ENCODE data around the gene FOXO1.
A peak's percentile ranks its signal among the peaks of the same experiment; 100 is the strongest.

FOXO1 gene

GRCh38 chr13:40617801-40618356, 48.6 kb downstream of the FOXO1 start:
- no peak for DNase-seq (ENCODE audit: low spot score)
- no peak for TF ChIP-seq CTCF (IDR thresholded peaks at IDR 0.05)
- Histone ChIP-seq H3K27ac (no peak overlapping the region), H3K4me3 (no peak overlapping the region)

DNA sequence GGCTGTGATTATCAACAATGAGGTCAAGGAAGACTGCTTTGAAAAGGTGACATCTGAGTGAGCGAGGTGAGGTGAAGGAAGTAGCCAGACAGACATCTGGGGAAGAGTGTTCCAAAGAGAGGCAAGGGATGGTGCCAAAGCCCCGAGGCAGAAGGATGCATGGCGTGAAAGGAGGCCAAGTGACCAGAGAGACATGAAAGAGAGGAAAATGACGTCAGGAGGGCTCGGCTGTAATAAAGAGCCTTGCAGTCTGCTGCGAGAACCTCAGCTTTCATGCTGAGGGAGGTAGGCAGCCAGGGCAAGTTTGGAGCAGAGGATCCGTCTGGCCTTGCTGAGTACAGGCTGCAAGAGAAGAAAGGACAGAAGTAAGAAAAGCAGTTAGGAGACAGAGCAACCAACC, 50.8 kb downstream of the FOXO1 start:
- Histone ChIP-seq H3K27ac (no peak overlapping the region), H3K4me3 (no peak overlapping the region)
- no peak for DNase-seq (ENCODE audit: low spot score)
- TF ChIP-seq CTCF (IDR thresholded peaks at IDR 0.05), result no peak

- no peak for DNase-seq (ENCODE audit: low spot score)
- Histone ChIP-seq H3K4me3 (no peak overlapping the region), H3K27ac (peak overlapping the region; percentile 6 to 19)
- no peak for TF ChIP-seq CTCF (IDR thresholded peaks at IDR 0.05)
Observed at GRCh38 chr13:40613914-40614313, 52.5 kb downstream of the FOXO1 start.

DNA sequence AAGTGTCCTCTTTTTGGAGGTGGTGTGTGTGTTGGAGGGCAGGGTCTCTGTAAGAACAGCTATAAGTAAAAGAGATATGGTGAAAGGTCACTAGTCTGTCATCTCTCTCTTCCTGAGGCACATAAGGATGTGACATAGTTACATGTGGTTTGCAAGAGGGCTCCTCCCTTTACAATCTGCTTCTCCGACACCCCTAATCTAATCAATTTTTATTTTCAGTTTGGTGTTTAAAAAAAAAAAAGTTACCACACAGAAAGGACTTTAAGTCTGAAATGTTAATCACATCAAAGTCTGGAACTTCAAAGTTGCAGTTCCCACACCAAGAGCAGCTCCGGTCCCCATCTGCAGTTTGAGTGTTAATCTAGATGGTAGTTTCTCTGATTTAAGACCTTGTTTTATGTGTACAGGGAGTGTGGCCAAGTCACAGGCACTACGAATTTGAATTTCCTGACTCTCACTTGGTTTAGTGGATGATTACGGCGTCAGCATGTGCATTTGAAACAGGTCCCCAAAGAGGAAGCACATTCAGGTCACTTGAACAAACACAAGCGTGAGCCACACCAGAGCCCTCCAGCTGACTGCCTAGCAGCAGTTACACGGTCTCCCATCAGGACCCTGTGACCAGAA, 53.1 kb downstream of the FOXO1 start:
- TF ChIP-seq CTCF (IDR thresholded peaks at IDR 0.05), result no peak
- no peak for DNase-seq (ENCODE audit: low spot score)
- Histone ChIP-seq H3K27ac (peak overlapping the region; percentile 6 to 19), H3K4me3 (no peak overlapping the region)

DNA sequence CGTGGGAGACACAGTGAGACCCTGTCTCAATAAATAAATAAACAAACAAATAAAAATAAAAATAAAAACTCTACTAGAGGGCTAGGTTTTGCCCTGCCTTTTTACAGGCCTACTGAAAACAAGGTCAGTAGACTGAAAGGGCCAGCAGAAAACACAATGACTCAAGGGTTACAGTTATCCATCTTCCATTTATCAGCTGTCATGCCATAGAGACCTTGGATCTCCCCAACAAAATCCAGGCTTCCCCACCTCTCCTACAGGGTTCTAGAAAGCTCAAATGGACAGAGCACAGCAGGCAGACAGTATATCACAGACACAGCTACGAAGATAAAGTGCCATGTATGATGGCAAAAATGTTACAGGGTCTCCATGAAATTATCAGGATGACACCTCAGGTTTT, 54.4 kb downstream of the FOXO1 start:
- Histone ChIP-seq H3K27ac (no peak overlapping the region), H3K4me3 (no peak overlapping the region)
- no peak for DNase-seq (ENCODE audit: low spot score)
- no peak for TF ChIP-seq CTCF (IDR thresholded peaks at IDR 0.05)

DNA sequence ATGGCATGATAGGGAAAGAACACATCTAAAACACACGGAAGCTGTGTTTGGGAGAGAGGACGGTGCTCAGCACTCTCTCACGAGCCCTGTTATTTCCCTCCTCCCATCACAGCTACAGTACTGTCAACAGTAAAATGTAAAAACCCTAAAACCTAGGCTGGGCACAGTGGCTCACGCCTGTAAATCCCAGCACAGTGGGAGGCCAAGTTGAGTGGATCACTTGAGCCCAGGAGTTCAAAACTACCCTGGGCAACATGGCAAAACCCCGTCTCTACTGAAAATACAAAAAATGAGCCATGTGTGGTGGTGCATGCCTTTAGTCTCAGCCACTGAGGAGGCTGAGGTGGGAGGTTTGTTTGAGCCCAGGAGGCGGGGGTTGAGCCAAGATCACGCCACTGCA, 54.8 kb downstream of the FOXO1 start:
- H3K27ac ChIP-seq, result no peak overlapping the region
- TF ChIP-seq CTCF (IDR thresholded peaks at IDR 0.05), result no peak
- no peak overlapping the region for H3K4me3 ChIP-seq
- no peak for DNase-seq (ENCODE audit: low spot score)

DNA sequence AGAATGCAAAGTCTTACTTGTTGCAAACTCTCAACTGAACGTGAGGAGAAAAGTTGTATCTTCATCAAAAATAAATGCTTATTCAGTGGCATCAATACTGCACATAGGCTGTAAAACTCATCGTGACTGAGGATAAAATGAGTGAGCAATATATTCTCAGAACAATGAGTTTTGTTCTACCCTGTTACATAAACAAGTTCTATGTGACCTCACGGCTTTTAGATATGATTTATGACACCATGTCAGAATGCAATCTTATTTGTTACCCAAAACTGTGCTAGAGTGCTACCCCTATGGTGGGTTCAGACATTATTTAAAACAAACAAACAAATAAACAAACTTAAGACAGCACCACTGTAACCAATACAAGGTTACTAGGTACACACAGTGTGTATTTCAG, 55.4 kb downstream of the FOXO1 start:
- H3K4me3 ChIP-seq, result no peak overlapping the region
- no peak overlapping the region for H3K27ac ChIP-seq
- TF ChIP-seq CTCF (IDR thresholded peaks at IDR 0.05), result no peak
- no peak for DNase-seq (ENCODE audit: low spot score)
